ENCODE data around the gene PARD3B.

DNA sequence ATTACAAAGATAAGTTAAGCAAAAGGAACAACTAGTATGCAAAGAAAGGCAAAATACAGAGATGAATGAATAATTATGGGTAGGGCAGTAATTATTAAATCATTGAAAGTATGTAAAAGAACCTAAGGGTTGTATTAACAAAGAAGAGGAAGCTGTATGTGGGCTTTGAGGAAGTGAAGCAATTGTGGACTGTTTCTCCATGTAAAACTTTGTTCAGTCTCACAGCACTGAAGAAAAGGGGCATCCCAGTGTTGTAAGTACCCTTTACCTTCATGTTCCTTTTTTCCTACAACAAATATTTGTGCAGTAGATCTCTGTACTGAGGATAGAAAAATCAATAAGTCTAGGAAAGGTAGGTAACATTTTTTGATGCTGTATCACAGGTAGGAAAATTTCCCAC lies 748.3 kb downstream of the PARD3B start:
- no peak for TF ChIP-seq ATF2 (CRISPR knock-in tag; IDR thresholded peaks at IDR 0.05)
- TF ChIP-seq PLRG1 (conservative IDR thresholded peaks at IDR 0.05): no peak
- TF ChIP-seq, protein P1, sequence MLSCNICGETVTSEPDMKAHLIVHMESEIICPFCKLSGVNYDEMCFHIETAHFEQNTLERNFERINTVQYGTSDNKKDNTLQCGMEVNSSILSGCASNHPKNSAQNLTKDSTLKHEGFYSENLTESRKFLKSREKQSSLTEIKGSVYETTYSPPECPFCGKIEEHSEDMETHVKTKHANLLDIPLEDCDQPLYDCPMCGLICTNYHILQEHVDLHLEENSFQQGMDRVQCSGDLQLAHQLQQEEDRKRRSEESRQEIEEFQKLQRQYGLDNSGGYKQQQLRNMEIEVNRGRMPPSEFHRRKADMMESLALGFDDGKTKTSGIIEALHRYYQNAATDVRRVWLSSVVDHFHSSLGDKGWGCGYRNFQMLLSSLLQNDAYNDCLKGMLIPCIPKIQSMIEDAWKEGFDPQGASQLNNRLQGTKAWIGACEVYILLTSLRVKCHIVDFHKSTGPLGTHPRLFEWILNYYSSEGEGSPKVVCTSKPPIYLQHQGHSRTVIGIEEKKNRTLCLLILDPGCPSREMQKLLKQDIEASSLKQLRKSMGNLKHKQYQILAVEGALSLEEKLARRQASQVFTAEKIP (CRISPR knock-in tag; IDR thresholded peaks at IDR 0.05; ENCODE audit: borderline replicate concordance): no peak
- no peak for TF ChIP-seq TSC22D2 (CRISPR knock-in tag; IDR thresholded peaks at IDR 0.05; ENCODE audit: borderline replicate concordance)
- TF ChIP-seq MED1 (CRISPR knock-in tag; IDR thresholded peaks at IDR 0.05): no peak
- no peak for TF ChIP-seq ZNF362 (CRISPR knock-in tag; IDR thresholded peaks at IDR 0.05; ENCODE audit: borderline replicate concordance)
- no peak for TF ChIP-seq HOXA7 (CRISPR knock-in tag; IDR thresholded peaks at IDR 0.05)
- no peak for TF ChIP-seq FIP1L1 (IDR thresholded peaks at IDR 0.05; ENCODE audit: borderline replicate concordance, insufficient read depth, low read depth, low read length)
- TF ChIP-seq MAFK (conservative IDR thresholded peaks at IDR 0.05 in 1 of 2, IDR thresholded peaks at IDR 0.05 in 1 of 2; ENCODE audit: low read length in 2 of 2): no peak

All from HepG2 (cell line).